HG03175 (cell line): Measurements from ENCODE around the gene WNK2.

ENCODE experiments used
- ATAC-seq: cut with Tn5 transposase; IDR thresholded peaks from one replicate; pipeline ENCODE4 v1.9.1; 2021; ENCODE audit warnings: mild to moderate bottlenecking, moderate library complexity; ENCODE audit not compliant: unreplicated experiment

WNK2 gene

GRCh38 chr9:93161786-93162562 lies 22.0 kb upstream of the WNK2 start:
- no peak for ATAC-seq

GRCh38 chr9:93164085-93164484 lies 19.9 kb upstream of the WNK2 start:
- no peak for ATAC-seq

- no peak for ATAC-seq
These were observed 17.2 kb upstream of the WNK2 start for GRCh38 chr9:93166699-93167098.

- ATAC-seq, result no peak
These were observed 16.8 kb upstream of the WNK2 start for GRCh38 chr9:93167185-93167584.

- no peak for ATAC-seq
These were observed 16.1 kb upstream of the WNK2 start for GRCh38 chr9:93167838-93168237.

- ATAC-seq, result no peak
These were observed 15.4 kb upstream of the WNK2 start for GRCh38 chr9:93168581-93168980.

- ATAC-seq, result no peak
These were observed 14.5 kb upstream of the WNK2 start for GRCh38 chr9:93169444-93169843.

GRCh38 chr9:93170571-93170970 lies 13.4 kb upstream of the WNK2 start:
- no peak for ATAC-seq

- no peak for ATAC-seq
These were observed 12.5 kb upstream of the WNK2 start for GRCh38 chr9:93171261-93171990.

GRCh38 chr9:93172666-93173364 lies 11.1 kb upstream of the WNK2 start:
- no peak for ATAC-seq

GRCh38 chr9:93173365-93174051 lies 10.4 kb upstream of the WNK2 start:
- no peak for ATAC-seq

GRCh38 chr9:93174976-93175375 lies 9.0 kb upstream of the WNK2 start:
- ATAC-seq, result no peak

- no peak for ATAC-seq
These were observed 6.3 kb upstream of the WNK2 start for GRCh38 chr9:93177676-93178075.

GRCh38 chr9:93178851-93179786 lies 4.8 kb upstream of the WNK2 start:
- ATAC-seq, result no peak

- ATAC-seq, result no peak
These were observed 3.0 kb upstream of the WNK2 start for GRCh38 chr9:93180938-93181337.

- no peak for ATAC-seq
These were observed 2.1 kb upstream of the WNK2 start for GRCh38 chr9:93181672-93182435.

GRCh38 chr9:93182572-93182971 lies 1.4 kb upstream of the WNK2 start:
- ATAC-seq, result no peak

- ATAC-seq, result no peak
These were observed 742 bp upstream of the WNK2 start for GRCh38 chr9:93183131-93183662.
